GM19099 (cell line): ENCODE measurements around the gene SEPTIN3.

Source experiments
- POLR2A ChIP-seq: IDR thresholded peaks from 3 replicates; pipeline ENCODE4 v1.6.1; 2011; ENCODE audit warnings: low read depth; ENCODE audit not compliant: insufficient read length; ENCODE audit errors: extremely low read depth

The SEPTIN3 gene

GRCh38 chr22:42018224-42018623 is 49.0 kb downstream of the SEPTIN3 start:
- no peak for TF ChIP-seq POLR2A
